Hematopoietic multipotent progenitor cell (in vitro differentiated cells): Measurements from ENCODE around the gene PGS1. TPM values are rescaled to one million over a fixed set of nuclear protein-coding genes. Genes with fewer than 3 reads are reported as not detected.

Experiments
- DNase-seq, 3 donors: peaks; one replicate each; pipeline ENCODE4 v3.0.0-alpha.2; 2011 to 2015; ENCODE audit warnings: low read depth in 2 of 3, low spot score in 2 of 3
- total RNA-seq: library from RNA; depleted of rRNA; stranded (reverse); fragments of >200 nt; gene quantifications from one replicate; pipeline ENCODE4 v1.2.3, GENCODE V29; 2012

PGS1 gene
- total RNA-seq, 1 donor: 101 TPM

DNA sequence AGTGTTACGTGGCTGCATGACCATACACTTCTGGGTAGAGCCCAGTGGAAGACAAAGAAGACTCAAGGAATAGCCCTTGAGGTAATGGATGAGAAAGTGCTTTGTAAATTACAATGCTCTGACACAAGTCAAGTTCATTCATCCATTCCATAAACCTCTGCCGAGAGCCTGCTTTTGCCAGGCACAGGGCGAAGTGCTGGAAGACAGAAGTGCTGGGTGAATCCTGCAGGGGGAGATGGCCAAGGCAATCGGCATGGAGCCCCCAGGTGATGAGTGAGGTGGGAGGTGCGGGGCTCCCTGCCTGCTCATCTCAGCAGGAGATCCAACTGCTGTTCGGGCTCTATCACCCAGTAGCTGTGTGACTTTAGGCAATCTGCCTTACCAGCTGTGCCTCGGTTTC is 15.8 kb upstream of the PGS1 start:
- DNase-seq: no peak

DNA sequence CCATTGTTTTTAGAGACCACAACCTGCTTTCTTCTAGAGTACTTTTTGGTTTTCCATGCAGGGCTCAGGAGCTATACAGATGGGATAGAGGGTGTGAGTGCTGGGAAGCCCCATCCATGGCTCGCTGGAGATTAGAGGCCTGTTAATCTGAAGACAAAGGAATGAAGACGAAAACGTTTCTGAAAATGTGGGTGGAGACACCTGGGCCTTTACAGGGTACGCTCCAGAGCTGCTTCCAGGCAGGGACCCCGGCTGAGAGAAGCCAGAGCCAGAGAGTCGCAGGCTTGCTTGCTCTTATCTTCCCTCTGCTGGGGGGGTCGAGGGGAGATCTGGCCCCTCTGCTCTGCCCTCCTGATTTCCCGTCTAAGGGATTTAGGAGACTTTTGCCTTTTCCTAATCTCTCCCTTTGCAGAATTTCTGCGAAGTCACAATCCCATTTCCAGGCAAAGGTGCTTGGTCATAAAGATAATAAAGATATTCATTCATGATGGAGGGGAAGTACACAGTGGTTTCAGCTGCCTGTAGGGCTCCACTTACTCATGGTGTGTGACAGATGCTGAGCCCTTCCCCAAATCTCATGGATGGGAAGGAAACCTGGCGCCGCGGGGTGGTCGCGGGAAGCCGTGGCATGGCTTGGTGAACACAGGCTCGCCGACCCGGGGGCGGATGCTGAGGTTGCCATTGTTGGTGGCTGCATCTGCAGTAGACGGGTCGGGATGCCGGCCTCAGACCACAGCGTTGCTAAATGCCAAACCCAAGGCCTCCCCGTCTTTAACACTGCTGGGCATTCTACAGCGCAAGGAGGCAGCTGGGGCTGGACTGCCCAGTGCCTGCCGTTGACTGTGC is 13.8 kb upstream of the PGS1 start:
- DNase-seq: peak in 2 of 3 donors; percentile 84 to 90

DNA sequence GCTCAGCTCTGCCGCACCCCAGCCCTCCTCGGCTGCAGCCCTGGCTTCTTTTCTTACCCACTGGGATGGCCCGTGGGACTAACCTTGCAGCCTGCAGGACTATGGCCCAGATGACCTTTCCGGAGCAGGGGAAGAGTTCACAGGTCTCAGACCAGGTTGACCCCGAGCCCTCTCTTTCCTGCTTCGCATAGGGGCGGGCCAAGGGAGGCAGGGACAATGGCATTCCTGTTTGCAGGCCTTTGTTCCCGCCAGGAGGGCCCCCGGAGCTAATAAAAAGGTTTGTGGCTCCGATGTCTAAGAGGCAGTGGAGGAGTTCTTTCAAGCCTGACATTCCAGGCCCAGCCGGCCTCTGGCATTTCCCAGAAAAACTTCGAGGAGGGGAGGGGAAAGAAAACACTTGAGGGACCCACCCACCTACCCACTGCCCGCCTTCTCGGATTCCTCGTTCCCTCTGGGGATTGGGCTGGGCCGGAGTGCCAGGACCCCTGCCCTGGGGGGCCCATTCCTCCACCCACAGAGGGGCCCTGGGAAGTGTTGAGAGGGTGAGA is 12.8 kb upstream of the PGS1 start:
- DNase-seq: no peak

DNA sequence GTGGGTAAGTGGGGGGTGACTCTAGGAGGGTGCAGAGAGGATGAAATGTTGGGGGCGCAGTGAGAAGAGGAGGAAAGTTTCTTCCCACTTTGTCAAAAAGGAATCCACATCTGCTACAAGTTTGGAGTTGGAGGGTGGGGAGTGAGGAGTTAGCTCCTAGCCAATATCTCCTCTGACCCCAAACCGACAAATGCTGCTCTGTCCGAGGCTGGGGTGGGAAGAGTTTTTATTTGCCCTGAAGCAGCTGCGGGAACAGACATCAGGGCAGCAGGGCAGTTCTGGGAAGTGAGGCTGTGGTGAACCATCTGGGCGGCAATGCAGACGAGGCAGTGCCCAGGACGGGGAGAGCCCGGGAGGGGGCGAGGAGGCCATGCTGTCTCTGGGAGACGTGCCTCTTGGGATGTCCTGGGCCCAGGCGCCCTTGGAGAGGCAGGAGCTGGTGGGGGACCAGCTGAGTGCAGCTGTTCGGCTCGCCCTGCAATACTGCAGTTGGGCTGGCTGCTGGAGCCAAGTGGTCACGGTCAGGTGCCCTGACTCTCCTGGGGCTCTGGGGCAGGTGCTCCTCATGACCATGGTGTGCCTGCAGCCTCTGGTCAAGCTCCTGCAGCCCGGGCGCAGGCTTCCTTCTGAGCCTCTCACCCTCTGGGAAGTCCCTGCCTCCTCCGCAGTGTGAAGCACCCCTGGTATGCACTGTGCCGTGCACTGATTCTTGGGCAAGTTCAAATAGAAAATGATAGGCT is 12.2 kb upstream of the PGS1 start:
- DNase-seq: no peak

DNA sequence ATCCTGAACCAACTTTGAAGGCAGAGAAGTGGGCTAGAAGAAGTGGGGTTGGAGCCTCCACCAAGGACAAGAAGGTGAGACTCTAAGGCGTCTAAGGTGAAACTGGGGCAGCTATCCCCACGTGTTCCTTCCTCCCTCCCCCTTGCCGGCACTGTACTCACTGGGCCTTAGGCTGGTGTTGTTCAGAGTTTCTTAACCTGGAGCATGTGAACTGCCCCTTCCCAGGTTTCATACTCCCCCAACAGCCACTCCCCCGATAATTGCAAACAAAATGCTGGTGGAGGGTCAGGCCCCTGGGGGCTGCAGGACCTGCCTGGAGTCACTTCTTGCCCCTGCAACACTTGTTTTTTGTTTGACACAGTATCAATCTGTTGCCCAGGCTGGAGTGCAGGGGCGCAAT is 11.3 kb upstream of the PGS1 start:
- DNase-seq: no peak

DNA sequence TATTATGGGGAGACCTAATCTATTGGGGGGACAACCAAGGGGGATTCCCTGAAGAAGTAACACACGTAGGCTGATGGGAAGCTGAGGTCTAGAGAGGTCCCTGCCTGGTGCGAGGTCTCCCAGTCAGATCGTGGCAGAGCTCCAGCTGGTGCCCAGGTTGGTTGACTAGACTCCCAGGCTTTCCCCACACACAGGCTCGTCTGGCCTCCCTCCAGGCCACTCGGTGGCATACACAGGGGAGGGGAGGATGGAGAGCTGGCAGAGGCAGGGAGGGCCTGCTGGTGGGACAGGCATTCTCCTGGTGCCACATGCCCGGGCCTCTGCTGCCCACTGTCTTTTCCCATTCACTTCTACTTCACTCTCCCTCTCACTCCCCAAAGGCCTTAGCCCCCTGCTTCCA is 10.1 kb upstream of the PGS1 start:
- DNase-seq: no peak

DNA sequence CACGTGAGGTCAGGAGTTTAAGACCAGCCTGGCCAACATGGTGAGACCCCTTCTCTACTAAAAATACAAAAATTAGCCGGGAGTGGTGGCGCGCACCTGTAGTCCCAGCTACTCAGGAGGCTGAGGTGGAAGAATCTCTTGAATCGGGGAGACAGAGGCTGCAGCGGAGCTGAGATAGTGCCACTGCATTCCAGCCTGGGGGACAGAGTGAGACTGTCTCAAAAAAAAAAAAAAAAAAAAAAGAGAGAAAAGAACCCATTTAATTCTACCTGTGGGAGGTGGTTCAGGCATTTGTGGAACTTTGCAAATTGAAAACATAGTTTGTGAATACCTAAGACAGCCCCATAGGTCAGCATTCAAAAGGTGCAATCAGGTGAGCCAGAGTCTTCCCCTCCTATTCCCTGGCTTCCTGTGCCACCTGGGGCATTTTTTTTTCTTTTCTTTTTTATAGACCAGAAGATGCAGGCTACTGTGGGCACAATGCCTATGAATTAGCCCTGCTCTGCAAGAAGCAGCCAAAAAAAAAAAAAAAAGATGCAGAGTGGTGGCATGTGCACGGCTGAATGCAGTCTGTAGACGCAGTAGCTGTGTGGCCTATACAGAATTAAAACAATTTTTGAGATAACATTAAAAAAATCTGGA is 9.5 kb upstream of the PGS1 start:
- DNase-seq: no peak

GRCh38 chr17:78369791-78370381 is 8.6 kb upstream of the PGS1 start:
- no peak for DNase-seq

DNA sequence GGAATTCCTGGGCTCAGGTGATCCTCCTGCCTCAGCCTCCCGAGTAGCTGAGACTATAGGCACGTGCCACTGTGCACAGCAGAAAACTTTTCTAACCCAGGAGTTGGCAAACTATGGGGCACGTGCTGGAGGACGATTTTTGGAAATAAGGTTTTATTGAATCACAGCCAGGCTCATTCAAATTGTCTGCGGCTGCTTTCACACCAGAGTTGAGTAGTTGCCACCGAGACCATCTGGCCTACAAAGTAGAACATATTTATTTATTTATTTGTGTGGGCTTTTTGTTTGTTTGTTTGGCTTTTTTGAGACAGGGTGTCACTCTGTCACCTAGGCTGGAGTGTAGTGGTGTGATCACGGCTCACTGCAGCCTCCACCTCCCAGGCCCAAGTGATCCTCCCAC is 7.4 kb upstream of the PGS1 start:
- no peak for DNase-seq

- no peak for DNase-seq
Observed at GRCh38 chr17:78372841-78373240, 5.6 kb upstream of the PGS1 start.

- DNase-seq: no peak
Observed at GRCh38 chr17:78374189-78374588, 4.3 kb upstream of the PGS1 start.

DNA sequence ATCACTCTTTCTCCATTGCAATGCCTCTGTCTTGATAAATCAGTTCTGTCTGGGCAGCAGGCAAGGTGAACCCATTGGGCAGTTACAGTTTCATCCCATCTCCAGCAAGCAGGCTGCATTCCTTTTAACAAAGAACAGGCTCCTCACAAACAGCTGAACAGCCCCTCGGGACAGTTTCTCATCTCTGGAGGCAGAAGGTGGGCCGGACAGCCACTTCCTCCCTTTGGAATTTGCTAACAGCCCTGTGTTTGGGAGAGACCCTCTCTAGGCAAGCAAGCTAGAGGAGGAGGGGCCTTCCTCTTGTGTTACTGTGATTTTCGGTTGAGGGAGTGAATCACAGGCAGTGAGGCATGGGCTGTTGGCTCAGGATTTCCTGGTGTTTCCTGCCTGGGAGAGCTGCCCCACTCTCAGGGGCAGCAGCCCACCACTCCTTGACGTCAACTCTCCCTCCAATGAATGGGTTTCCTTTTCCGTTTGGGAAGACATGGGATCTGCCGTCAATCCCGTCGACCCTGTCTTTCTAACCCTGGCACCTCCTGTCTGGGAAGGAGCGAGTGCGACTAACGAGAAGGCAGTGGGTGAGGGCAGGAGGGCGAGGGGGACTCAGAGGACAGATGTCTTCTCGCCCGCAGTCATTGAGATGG is 3.7 kb upstream of the PGS1 start:
- DNase-seq: no peak

DNA sequence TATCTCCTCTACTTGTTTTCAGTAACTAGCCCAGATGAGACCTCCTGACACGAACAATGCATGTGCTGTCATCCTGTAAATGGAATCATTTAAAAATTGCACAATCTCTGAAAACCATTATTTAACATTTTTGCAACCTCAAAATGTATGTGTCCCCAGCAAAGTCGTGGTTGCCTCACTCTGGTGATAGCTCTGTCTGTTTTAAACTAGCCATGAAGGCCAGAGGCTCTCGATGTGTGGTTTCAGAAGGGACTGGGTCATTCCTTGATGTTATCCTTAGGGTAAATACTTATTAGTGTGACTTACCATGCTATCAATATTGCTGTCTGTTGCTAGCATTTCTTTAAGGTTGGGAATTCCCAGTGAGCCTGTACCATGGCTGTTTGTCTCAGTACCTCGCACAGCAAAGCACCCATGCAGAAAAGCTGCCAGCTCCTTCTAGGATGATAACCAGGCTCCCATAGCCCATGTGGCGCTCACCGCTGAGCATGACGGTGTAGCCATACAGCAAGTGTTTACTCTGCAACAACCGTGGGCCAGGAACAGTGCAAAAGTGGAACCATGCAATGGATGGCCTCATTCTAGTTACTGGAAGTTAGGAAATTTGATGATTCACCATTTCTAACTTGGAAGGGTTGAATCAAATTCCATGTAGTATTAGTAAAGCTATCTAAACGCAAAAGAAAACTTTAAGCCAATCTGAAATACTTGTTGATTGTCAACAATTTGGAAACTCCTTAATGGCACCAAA is 2.9 kb upstream of the PGS1 start:
- no peak for DNase-seq

DNA sequence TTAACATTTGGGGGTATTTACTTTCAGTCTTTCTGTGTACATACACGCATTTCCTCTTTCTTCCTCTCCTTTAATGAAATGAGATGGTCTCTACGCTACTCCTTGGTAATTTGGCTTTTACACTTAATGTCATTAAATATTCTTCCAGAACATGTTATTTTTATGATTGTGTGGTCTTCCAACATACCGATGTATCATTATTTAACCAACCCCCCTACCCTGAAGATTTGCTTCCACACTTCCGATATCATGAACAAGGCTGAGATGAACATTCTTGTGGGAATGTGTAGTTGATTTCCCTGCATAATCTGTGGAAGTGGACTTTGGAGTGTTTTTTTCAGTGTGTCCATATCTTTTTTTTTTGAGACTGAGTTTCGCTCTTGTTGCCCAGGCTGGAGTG is 2.3 kb upstream of the PGS1 start:
- DNase-seq: no peak

GRCh38 chr17:78377858-78378224 is 608 bp upstream of the PGS1 start:
- no peak for DNase-seq

DNA sequence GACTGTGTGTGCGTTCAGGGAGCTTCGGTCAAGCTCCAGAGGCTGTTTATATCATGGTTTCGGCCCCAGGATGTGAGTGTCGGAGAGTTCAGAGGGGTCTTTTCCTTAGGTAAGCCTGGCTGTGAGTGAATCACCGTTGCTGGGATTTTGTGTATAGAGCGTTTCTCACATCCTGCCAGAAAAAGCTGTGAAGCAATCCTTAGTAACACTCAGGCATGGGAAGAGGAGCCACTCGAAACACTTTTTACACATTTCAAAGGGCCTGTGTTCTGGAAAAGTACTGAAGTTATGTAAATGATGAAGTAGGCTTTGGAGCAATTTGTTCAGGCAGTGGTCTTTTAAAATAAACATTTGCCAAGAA is 662 bp downstream of the PGS1 start:
- DNase-seq: no peak

GRCh38 chr17:78380370-78380769 is 1.9 kb downstream of the PGS1 start:
- no peak for DNase-seq

GRCh38 chr17:78381601-78382232 is 3.3 kb downstream of the PGS1 start:
- DNase-seq: peak in 2 of 3 donors; percentile 72 to 81

- peak in 2 of 3 donors; percentile 38 to 70 for DNase-seq
Observed at GRCh38 chr17:78383725-78384471, 5.4 kb downstream of the PGS1 start.
